Smooth muscle cell (in vitro differentiated cells): ENCODE data around the gene NEURL4. TPM values are rescaled to one million over a fixed set of nuclear protein-coding genes. Genes with fewer than 3 reads are reported as not detected.

Experiments
- DNase-seq: peaks from one replicate; lab custom pipeline; 2025; ENCODE audit not compliant: unreplicated experiment; lab: John Stamatoyannopoulos, UW
- H2AFZ ChIP-seq: fragments of 200-600 bp; sonication (generic); 2 replicates; pipeline ENCODE4 v1.6.0; 2016; ENCODE audit warnings: antibody characterized with exemption, low read depth, mild to moderate bottlenecking
- H3F3A ChIP-seq: fragments of 200-600 bp; sonication (generic); 2 replicates; pipeline ENCODE4 v1.6.0; 2017; ENCODE audit warnings: antibody characterized with exemption, low read depth
- H3K27ac ChIP-seq: fragments of 200-600 bp; sonication (generic); 2 replicates; pipeline ENCODE4 v1.5.1; 2016; ENCODE audit warnings: low read depth, mild to moderate bottlenecking
- H3K27me3 ChIP-seq: fragments of 200-600 bp; sonication (generic); 2 replicates; pipeline ENCODE4 v1.6.1; 2016; ENCODE audit warnings: low read depth, mild to moderate bottlenecking
- H3K36me3 ChIP-seq: fragments of 200-600 bp; sonication (generic); 2 replicates; pipeline ENCODE4 v1.5.1; 2016; ENCODE audit warnings: low read depth
- H3K4me1 ChIP-seq: fragments of 200-600 bp; sonication (generic); 2 replicates; pipeline ENCODE4 v1.5.1; 2016; ENCODE audit warnings: low read depth
- H3K4me2 ChIP-seq: fragments of 200-600 bp; sonication (generic); 2 replicates; pipeline ENCODE4 v1.6.0; 2016; ENCODE audit warnings: mild to moderate bottlenecking
- H3K4me3 ChIP-seq: fragments of 200-600 bp; sonication (generic); 2 replicates; pipeline ENCODE4 v1.5.1; 2016; ENCODE audit warnings: mild to moderate bottlenecking
- H3K79me2 ChIP-seq: fragments of 200-600 bp; sonication (generic); 2 replicates; pipeline ENCODE4 v1.6.0; 2016; ENCODE audit warnings: low read depth, mild to moderate bottlenecking
- H3K9ac ChIP-seq: fragments of 200-600 bp; sonication (generic); 2 replicates; pipeline ENCODE4 v1.6.0; 2016; ENCODE audit warnings: low read depth
- H3K9me3 ChIP-seq: fragments of 200-600 bp; sonication (generic); replicated peaks from 2 replicates; pipeline ENCODE4 v1.5.1; 2016; ENCODE audit warnings: low read depth
- H4K20me1 ChIP-seq: fragments of 200-600 bp; sonication (generic); 2 replicates; pipeline ENCODE4 v1.6.0; 2016; ENCODE audit warnings: low read depth
- CTCF ChIP-seq: fragments of 200-600 bp; sonication (generic); IDR thresholded peaks from 2 replicates; pipeline ENCODE4 v1.5.1; 2017; ENCODE audit warnings: borderline replicate concordance, mild to moderate bottlenecking, antibody characterized with exemption; ENCODE audit not compliant: insufficient read depth, poor library complexity, severe bottlenecking
- WGBS: methylation state at CpG from one replicate; pipeline ENCODE4 v1.1.7; 2016; ENCODE audit warnings: low lambda C conversion rate; 5-methylcytosine and 5-hydroxymethylcytosine counted together
- polyA plus RNA-seq: library from polyadenylated mRNA; unstranded; fragments of >200 nt; fragmentation: Nextera tagmentation; extraction: Ambion mirVana; gene quantifications from 2 replicates; pipeline ENCODE4 v1.2.1, GENCODE V29; 2016
- total RNA-seq: library from RNA; depleted of rRNA; stranded (reverse); fragments of >200 nt; gene quantifications from 2 replicates; pipeline ENCODE4 v1.2.3, GENCODE V29; 2014

Gene NEURL4
- total and polyA plus RNA-seq, 2 experiments from 2014 or later, result 5.1 to 8.6 TPM

GRCh38 chr17:7281953-7282751, 47.0 kb downstream of the NEURL4 start:
- Histone ChIP-seq H3F3A (peaks cover 5% of the 10 kb centered on the region), H3K9ac (no peak overlapping the region), H3K9me3 (no peaks in the 10 kb centered on the region), H3K36me3 (no peaks in the 10 kb centered on the region), H3K4me1 (no peaks in the 10 kb centered on the region), H3K79me2 (no peaks in the 10 kb centered on the region), H4K20me1 (no peaks in the 10 kb centered on the region), H2AFZ (peak overlapping the region; percentile 70), H3K4me3 (peak overlapping the region; percentile 47), H3K4me2 (peak overlapping the region; percentile 87), H3K27ac (no peak overlapping the region), H3K27me3 (peaks cover 14% of the 10 kb centered on the region)
- no peak for DNase-seq
- 4% methylated on average over 34 of the region's 43 CpGs for WGBS
- TF ChIP-seq CTCF, result no peak

- Histone ChIP-seq H4K20me1 (no peaks in the 10 kb centered on the region), H3F3A (peaks cover 5% of the 10 kb centered on the region), H3K4me1 (no peaks in the 10 kb centered on the region), H3K9me3 (no peaks in the 10 kb centered on the region), H3K79me2 (no peaks in the 10 kb centered on the region), H2AFZ (peak within 1 kb of the TSS; percentile 70), H3K4me2 (peak within 1 kb of the TSS; percentile 87), H3K36me3 (no peaks in the 10 kb centered on the region), H3K4me3 (peak within 1 kb of the TSS; percentile 47), H3K27ac (peak within 1 kb of the TSS; percentile 39), H3K27me3 (peaks cover 14% of the 10 kb centered on the region), H3K9ac (no peak within 1 kb of the TSS)
- DNase-seq, result peak; percentile 78
- no peak for TF ChIP-seq CTCF
- 2% methylated on average over 59 of the region's 71 CpGs for WGBS
Observed at GRCh38 chr17:7281074-7281952, 47.8 kb downstream of the NEURL4 start, which contains the start of gene SLC2A4. TSS of gene SLC2A4 (plus strand) at chr17:7281718. CDS start at chr17:7281935, 217 bp downstream.

- WGBS, result 1% methylated on average over 29 of the region's 29 CpGs
- TF ChIP-seq CTCF, result peak; percentile 75
Observed at GRCh38 chr17:7280519-7281073, 48.5 kb downstream of the NEURL4 start.

More at GRCh38 chr17:7280519-7281073, 48.5 kb downstream of the NEURL4 start:
- Histone ChIP-seq H4K20me1 (no peaks in the 10 kb centered on the region), H3K27me3 (peaks cover 14% of the 10 kb centered on the region), H3K4me1 (no peaks in the 10 kb centered on the region), H2AFZ (no peak overlapping the region), H3K4me2 (peak overlapping the region; percentile 87), H3F3A (peaks cover 5% of the 10 kb centered on the region), H3K79me2 (no peaks in the 10 kb centered on the region), H3K9me3 (no peaks in the 10 kb centered on the region), H3K36me3 (no peaks in the 10 kb centered on the region), H3K4me3 (peak overlapping the region; percentile 47), H3K27ac (peak overlapping the region; percentile 39), H3K9ac (no peak overlapping the region)
- DNase-seq, result peak; percentile 66
